GM12801 (cell line): ENCODE results near the gene LRP6.

Experiments
- CTCF ChIP-seq: IDR thresholded peaks from one replicate; pipeline ENCODE4 v1.5.1; 2011; ENCODE audit warnings: control low read depth; ENCODE audit not compliant: insufficient read length; ENCODE audit errors: extremely low read depth

Gene LRP6

DNA sequence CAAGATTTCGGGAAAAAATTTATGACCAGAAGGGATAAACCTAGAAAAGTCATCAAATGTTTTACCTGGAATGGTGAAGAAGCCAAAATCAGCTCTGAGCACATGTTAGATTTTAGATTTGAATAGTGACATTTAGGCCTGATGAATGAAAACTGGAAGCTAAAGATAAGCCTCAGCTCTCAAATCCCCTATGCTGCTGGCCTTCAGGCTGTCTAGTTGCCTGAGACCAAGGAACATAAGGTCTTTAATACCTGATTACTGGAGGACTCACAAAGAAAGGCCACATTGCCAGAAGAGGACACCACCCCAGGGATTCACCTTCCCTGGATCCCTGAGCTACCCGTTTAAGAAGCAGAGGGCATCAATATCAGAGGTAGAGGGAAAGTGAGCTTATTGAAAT, 139.5 kb downstream of the LRP6 start:
- no peak for TF ChIP-seq CTCF

DNA sequence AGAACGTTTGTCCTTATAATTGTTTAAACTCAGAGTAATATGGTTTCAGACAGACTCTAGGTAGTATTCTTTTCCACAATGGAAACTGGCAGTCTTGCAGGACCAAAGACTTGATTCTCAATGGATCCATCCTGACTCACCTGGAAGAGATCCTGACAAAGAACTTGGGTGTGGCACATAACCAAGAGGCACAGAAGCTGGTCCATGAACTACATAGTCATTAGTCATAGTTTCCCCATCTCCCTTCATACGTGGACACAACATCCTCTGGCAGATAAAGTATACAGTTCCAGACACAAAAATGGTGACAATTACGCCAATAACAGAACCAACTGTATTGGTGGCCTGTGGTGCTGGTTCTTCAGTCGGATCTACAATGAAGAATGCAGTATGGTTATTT, 140.3 kb downstream of the LRP6 start:
- no peak for TF ChIP-seq CTCF

DNA sequence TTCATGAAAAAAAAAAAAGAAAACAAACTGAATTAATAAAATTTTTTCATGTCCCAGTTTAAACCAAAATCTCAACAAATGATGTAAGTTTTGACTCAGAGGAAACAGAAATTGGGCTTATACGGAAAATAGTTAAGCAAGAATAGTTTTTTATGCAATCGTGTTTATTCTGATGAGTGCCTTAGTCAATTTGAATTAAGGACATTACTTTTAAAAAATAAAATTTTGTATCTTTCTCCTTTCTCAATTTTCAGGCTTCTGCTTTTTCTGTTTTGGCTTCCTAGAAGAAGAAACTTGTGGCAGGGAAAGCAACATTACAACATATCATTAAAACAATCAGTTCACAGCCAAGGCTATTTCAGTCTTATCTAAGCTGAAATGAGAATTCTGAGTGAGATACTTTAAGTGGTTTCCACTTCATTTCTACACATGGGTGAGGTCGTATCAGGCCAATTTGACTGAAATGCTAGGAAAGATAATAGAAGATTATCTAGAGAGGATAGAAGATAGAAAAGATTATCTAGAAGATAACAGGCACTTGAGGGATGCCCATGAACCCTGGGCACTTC, 143.7 kb downstream of the LRP6 start:
- no peak for TF ChIP-seq CTCF

DNA sequence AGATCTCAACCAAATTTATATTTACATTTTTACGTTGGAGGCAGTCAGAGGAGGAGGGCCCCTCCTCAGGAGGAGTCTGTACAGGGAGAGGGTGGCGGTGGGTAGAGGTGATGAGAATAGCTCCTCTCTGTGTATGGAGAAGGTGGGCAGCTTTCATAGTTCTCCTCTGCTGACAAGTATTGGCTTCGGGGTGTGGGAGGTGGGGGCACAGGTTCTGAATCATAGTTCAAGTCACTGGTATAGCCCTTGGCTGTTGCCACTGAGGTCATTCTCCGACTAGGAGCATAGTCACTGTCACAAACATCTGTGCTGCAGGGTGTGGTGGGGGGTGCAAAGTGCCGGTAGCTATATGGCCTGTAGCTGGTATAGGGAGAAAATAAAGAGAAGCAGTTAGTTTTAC, 145.8 kb downstream of the LRP6 start:
- no peak for TF ChIP-seq CTCF

- no peak for TF ChIP-seq CTCF
Observed at GRCh38 chr12:12116677-12117076, 150.2 kb downstream of the LRP6 start.

GRCh38 chr12:12115514-12115913, 151.3 kb downstream of the LRP6 start:
- no peak for TF ChIP-seq CTCF

- TF ChIP-seq CTCF = no peak
Observed at GRCh38 chr12:12108441-12109058, 158.3 kb downstream of the LRP6 start.
